Stomach (tissue), 9 donors: ENCODE data around the gene KLHDC7A. TPM values are rescaled to one million over a fixed set of nuclear protein-coding genes. Genes with fewer than 3 reads are reported as not detected.

Experiments
- DNase-seq, 2 donors: peaks; one replicate each; pipeline versions ENCODE4 v3.0.0 to v3.0.0-alpha.2; 2013 to 2019
- H3K27ac ChIP-seq, 5 donors: fragments of 200-600 bp in 4 of 5; sonication (generic) in 4 of 5; one replicate each; pipeline ENCODE4 v1.5.1; 2013 to 2019; ENCODE audit warnings: mild to moderate bottlenecking in 1 of 5, moderate library complexity in 1 of 5
- H3K27me3 ChIP-seq, 3 donors: fragments of 200-600 bp; sonication (generic); one replicate each; pipeline ENCODE4 v1.5.1; 2017 to 2019; ENCODE audit warnings: mixed run types in 1 of 3
- H3K36me3 ChIP-seq, 4 donors: fragments of 200-600 bp; sonication (generic); 1 replicate in 3 of 4; 2 replicates in 1 of 4; pipeline ENCODE4 v1.5.1; 2016 to 2019
- H3K4me1 ChIP-seq, 4 donors: fragments of 200-600 bp; sonication (generic); one replicate each; pipeline ENCODE4 v1.5.1; 2016 to 2019
- H3K4me3 ChIP-seq, 4 donors: fragments of 200-600 bp; sonication (generic) in 3 of 4; one replicate each; pipeline ENCODE4 v1.5.1; 2016 to 2019; ENCODE audit warnings: mild to moderate bottlenecking in 1 of 4
- H3K9me3 ChIP-seq, 4 donors: fragments of 200-600 bp; sonication (generic); one replicate each; pipeline ENCODE4 v1.5.1; 2016 to 2019
- EP300 ChIP-seq: sonication (generic); formaldehyde crosslinking; IDR thresholded peaks from one replicate; pipeline ENCODE4 v1.6.1; 2017; ENCODE audit warnings: antibody characterized with exemption
- POLR2A ChIP-seq, 4 donors: fragments of 450-650 bp; IDR thresholded peaks; one replicate each; pipeline ENCODE4 v1.6.1; 2016; ENCODE audit warnings: antibody characterized with exemption in 4 of 4, control low read depth in 2 of 4, mild to moderate bottlenecking in 1 of 4, moderate library complexity in 1 of 4
- POLR2AphosphoS5 ChIP-seq, 3 donors: sonication (generic); formaldehyde crosslinking; IDR thresholded peaks; one replicate each; pipeline ENCODE4 v1.6.1; 2016; ENCODE audit warnings: antibody characterized with exemption in 3 of 3
- whole genome bisulfite sequencing, 5 donors: extraction: QIAGEN DNeasy Blood & Tissue Kit in 3 of 5; methylation state at CpG; one replicate each; pipeline versions ENCODE4 v1.1.5 to v1.1.7; 2013 to 2018; 5-methylcytosine and 5-hydroxymethylcytosine counted together
- intact Hi-C: fragments of 100-400 bp; cut with DNase I; formaldehyde crosslinking; loops from one replicate; pipeline ENCODE4 v1.15.1; 2023; ENCODE audit warnings: low total_unique reads
- polyA plus RNA-seq, 3 donors: library from polyadenylated mRNA; stranded (reverse); fragments of 200-250 nt; gene quantifications; one replicate each; pipeline ENCODE4 v1.2.3, GENCODE V29; 2013
- total RNA-seq, 5 donors: library from RNA; depleted of rRNA; stranded (reverse); fragments of >200 nt; gene quantifications; one replicate each; pipeline versions ENCODE4 v1.1.0 to v1.2.3, GENCODE V29; 2014 to 2016
- TF ChIP-seq, protein P1 (sequence below), 7 experiments: fragments of 450-650 bp in 4 of 7; fragments of 200-600 bp in 3 of 7; sonication (generic) in 3 of 7; IDR thresholded peaks; one replicate each; pipeline ENCODE4 v1.5.1; 2016 to 2019; ENCODE audit warnings: antibody characterized with exemption in 7 of 7, control low read depth in 2 of 7, mild to moderate bottlenecking in 1 of 7
- donor health status: healthy with polysubstance abuse.
- donor health status: Bipolar disorder and iron deficiency.
- donor health status: healthy.

Gene KLHDC7A
- total and polyA plus RNA-seq, 8 donors, result 0.29 to 8.9 (median 1.9) TPM

DNA sequence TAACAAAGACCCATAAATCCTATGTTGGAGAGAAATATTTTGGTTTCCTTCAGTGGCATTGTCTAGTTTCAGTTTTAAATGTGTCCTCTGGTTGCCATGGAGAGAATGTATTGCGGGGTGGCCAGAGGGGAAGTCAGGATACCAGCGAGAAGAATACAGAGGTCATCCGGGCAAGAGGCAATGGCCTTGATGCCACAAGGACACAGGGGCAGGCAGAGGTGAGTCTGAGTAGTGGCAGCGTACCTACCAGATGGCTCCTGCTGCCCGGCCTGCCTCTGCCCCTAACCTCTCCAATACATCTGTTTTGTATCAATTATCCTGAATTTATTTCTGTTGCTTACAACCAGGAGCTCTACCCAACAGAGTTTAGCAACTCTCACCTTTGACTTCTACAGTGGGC, 14.9 kb downstream of the KLHDC7A start:
- no peak overlapping the region for H3K27ac ChIP-seq
- intact Hi-C loops, result no loop called here
- 71 to 92% (median 83%) methylated on average over 5 of the region's 5 CpGs for WGBS, 5 donors

DNA sequence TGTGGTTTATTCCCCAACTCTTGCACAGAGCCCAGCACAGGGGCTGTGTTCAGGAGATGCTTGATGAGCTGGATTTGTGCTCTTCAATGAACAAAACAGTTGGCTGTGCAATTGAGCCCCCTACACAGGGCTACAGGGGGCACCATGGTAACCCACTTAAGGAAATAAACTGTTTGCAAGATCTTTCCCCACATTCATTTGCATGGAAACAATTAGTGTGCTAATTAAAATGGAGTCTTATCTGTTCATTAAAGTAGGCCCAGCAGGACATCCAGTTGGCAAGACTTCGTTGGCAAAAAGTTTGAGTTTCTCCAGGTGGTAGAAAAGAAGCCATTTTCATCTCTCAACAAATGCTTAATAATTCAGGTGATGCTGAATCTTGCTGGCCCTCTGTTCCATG, 15.3 kb downstream of the KLHDC7A start:
- TF ChIP-seq POLR2A (IDR thresholded peaks at IDR 0.05) (no peak), EP300 (no peak), POLR2AphosphoS5 (IDR thresholded peaks at IDR 0.05) (no peak)
- TF ChIP-seq, protein P1, sequence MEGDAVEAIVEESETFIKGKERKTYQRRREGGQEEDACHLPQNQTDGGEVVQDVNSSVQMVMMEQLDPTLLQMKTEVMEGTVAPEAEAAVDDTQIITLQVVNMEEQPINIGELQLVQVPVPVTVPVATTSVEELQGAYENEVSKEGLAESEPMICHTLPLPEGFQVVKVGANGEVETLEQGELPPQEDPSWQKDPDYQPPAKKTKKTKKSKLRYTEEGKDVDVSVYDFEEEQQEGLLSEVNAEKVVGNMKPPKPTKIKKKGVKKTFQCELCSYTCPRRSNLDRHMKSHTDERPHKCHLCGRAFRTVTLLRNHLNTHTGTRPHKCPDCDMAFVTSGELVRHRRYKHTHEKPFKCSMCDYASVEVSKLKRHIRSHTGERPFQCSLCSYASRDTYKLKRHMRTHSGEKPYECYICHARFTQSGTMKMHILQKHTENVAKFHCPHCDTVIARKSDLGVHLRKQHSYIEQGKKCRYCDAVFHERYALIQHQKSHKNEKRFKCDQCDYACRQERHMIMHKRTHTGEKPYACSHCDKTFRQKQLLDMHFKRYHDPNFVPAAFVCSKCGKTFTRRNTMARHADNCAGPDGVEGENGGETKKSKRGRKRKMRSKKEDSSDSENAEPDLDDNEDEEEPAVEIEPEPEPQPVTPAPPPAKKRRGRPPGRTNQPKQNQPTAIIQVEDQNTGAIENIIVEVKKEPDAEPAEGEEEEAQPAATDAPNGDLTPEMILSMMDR (IDR thresholded peaks at IDR 0.05), result no peak
- DNase-seq, result no peak
- intact Hi-C loops, result no loop called here
- Histone ChIP-seq H3K27me3 (peaks cover 0 to 23% (median 0%) of the 10 kb centered on the region in 3 donors), H3K27ac (no peak overlapping the region), H3K4me1 (no peaks in the 10 kb centered on the region), H3K36me3 (no peaks in the 10 kb centered on the region), H3K4me3 (no peak overlapping the region), H3K9me3 (no peaks in the 10 kb centered on the region)
- 51 to 73% (median 67%) methylated on average over 1 of the region's 1 CpG for WGBS, 5 donors

More for the DNA sequence above, 14.9 kb downstream of the KLHDC7A start:
- DNase-seq, result no peak
- no peaks in the 10 kb centered on the region for H3K4me1 ChIP-seq
- TF ChIP-seq POLR2AphosphoS5 (IDR thresholded peaks at IDR 0.05) (no peak), POLR2A (IDR thresholded peaks at IDR 0.05) (no peak), EP300 (no peak)
- TF ChIP-seq, protein P1 (IDR thresholded peaks at IDR 0.05), result no peak
- H3K9me3 ChIP-seq, result peaks cover 0 to under 1% (median 0%) of the 10 kb centered on the region in 4 donors
- H3K4me3 ChIP-seq, result no peak overlapping the region
- peaks cover 0 to 23% (median 0%) of the 10 kb centered on the region in 3 donors for H3K27me3 ChIP-seq
- H3K36me3 ChIP-seq, result no peaks in the 10 kb centered on the region

DNA sequence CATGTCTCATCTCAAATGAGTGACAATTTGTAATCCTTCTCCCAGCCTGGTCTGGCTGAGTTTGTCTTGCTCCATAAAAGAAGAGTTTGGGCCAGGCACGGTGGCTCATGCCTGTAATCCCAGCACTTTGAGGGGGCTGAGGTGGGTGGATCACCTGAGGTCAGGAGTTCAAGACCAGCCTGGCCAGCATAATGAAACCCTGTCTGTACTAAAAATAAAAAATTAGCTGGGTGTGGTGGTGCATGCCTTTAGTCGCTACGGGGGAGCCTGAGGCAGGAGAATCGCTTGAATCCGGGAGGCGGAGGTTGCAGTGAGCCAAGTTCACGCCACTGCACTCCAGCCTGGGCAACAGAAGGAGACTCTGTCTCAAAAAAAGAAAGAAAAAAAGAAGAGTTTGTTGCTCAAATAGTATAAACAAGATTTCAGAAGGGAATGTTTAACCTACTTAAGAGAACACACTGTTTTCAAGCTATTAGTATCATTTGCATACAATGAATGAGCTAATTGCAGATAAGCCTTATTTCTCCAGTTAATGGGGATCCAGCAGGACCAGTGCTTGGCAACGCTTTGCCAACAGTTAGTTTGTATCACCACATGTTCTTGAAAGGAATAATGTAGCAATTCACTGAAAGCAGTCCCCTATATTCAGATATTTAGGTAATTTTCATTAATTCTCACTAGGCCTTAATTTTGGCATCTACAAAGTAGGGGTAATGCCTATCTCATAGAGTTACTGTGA, 15.9 kb downstream of the KLHDC7A start:
- H3K4me3 ChIP-seq, result no peak overlapping the region
- 79 to 95% (median 87%) methylated on average over 8 of the region's 8 CpGs for WGBS, 5 donors
- intact Hi-C loops, result no loop called here
- no peak overlapping the region for H3K27ac ChIP-seq
- no peaks in the 10 kb centered on the region for H3K9me3 ChIP-seq
- H3K36me3 ChIP-seq, result no peaks in the 10 kb centered on the region
- no peaks in the 10 kb centered on the region for H3K4me1 ChIP-seq
- TF ChIP-seq, protein P1 (IDR thresholded peaks at IDR 0.05), result no peak
- TF ChIP-seq POLR2A (IDR thresholded peaks at IDR 0.05), result no peak
- no peak for TF ChIP-seq POLR2AphosphoS5 (IDR thresholded peaks at IDR 0.05)
- no peak for TF ChIP-seq EP300
- peaks cover 0 to 23% (median 0%) of the 10 kb centered on the region in 3 donors for H3K27me3 ChIP-seq
- no peak for DNase-seq

DNA sequence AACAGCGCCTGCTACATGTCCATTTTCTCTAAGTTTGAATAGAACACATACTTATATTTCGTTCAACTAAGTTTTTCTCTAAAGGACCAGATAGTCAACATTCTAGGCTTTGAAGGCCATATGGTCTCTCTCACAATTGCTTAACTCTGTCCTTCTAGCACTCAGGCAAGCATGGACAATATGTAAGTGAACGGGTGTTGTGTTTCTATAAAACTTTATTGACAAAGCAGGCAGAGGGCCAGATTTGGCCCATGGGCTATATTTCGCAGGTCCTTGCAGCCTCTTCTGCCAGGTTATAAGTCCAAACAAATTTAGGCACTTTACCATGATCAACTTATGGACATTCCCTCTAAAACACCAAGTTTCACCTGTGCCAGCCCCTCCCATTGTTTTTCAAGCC, 21.1 kb downstream of the KLHDC7A start:
- WGBS, 5 donors, result 84 to 93% (median 90%) methylated on average over 4 of the region's 4 CpGs
- no peak for TF ChIP-seq POLR2A (IDR thresholded peaks at IDR 0.05)
- TF ChIP-seq, protein P1 (IDR thresholded peaks at IDR 0.05), result no peak
- H3K4me3 ChIP-seq, result no peak overlapping the region
- intact Hi-C loops, result no loop called here
- no peak overlapping the region for H3K27ac ChIP-seq
- peaks cover 0 to 17% (median 0%) of the 10 kb centered on the region in 3 donors for H3K27me3 ChIP-seq
- no peak for DNase-seq
- H3K4me1 ChIP-seq, result no peaks in the 10 kb centered on the region
- peaks cover 0 to 5% (median 0%) of the 10 kb centered on the region in 4 donors for H3K9me3 ChIP-seq
- no peaks in the 10 kb centered on the region for H3K36me3 ChIP-seq
